OCI-LY1 (cell line): ENCODE data around the gene TNFAIP3.

Experiments used
- CTCF ChIP-seq: fragments of 200-600 bp; sonication (generic), shearing (Covaris generic); IDR thresholded peaks from 2 replicates; pipeline ENCODE4 v1.5.1; 2017; ENCODE audit warnings: mild to moderate bottlenecking, antibody characterized with exemption, low read length, moderate library complexity, mixed read lengths
- EZH2 ChIP-seq: fragments of 200-600 bp; sonication (generic), shearing (Covaris generic); IDR thresholded peaks from 2 replicates; pipeline ENCODE4 v1.8.0; 2017; ENCODE audit warnings: borderline replicate concordance, mixed run types, mild to moderate bottlenecking, antibody characterized with exemption, low read length, moderate library complexity, mixed read lengths

- TF ChIP-seq CTCF (no peak), EZH2 (no peak)
Observed at GRCh38 chr6:137893726-137894125, 26.7 kb downstream of the TNFAIP3 start.
